VCaP (cell line): ENCODE data around the gene HOXA6.
A peak's percentile ranks its signal among the peaks of the same experiment; 100 is the strongest.

Experiments
- H3K27ac ChIP-seq: fragments of 450-650 bp; 2 replicates; pipeline ENCODE4 v1.5.1; 2017
- CTCF ChIP-seq: fragments of 450-650 bp; conservative IDR thresholded peaks from 2 replicates; pipeline ENCODE4 v1.5.1; 2017; ENCODE audit warnings: mild to moderate bottlenecking, moderate library complexity

Gene HOXA6

GRCh38 chr7:27191833-27192545 lies 44.4 kb upstream of the HOXA6 start:
- peak overlapping the region; percentile 98 for H3K27ac ChIP-seq
- no peak for TF ChIP-seq CTCF

GRCh38 chr7:27191161-27191731 lies 43.7 kb upstream of the HOXA6 start:
- peak overlapping the region; percentile 98 for H3K27ac ChIP-seq
- no peak for TF ChIP-seq CTCF

- peak overlapping the region; percentile 98 for H3K27ac ChIP-seq
- TF ChIP-seq CTCF: no peak
These were observed 42.6 kb upstream of the HOXA6 start for GRCh38 chr7:27189997-27190748.

GRCh38 chr7:27189295-27189996 lies 41.9 kb upstream of the HOXA6 start:
- H3K27ac ChIP-seq: peak overlapping the region; percentile 98
- no peak for TF ChIP-seq CTCF

- no peak for TF ChIP-seq CTCF
- H3K27ac ChIP-seq: peak overlapping the region; percentile 98
These were observed 41.1 kb upstream of the HOXA6 start for GRCh38 chr7:27188386-27189294.

GRCh38 chr7:27187475-27188385 lies 40.2 kb upstream of the HOXA6 start:
- no peak for TF ChIP-seq CTCF
- H3K27ac ChIP-seq: peak overlapping the region; percentile 98
